Germinal center (tissue), 1 donor: ENCODE data around the gene TIAM1.

Source experiments
- DNase-seq: peaks from one replicate; pipeline ENCODE4 v3.0.0; 2012; ENCODE audit warnings: mixed read lengths, low spot score

TIAM1 gene

GRCh38 chr21:31329456-31330143 lies 14.5 kb downstream of the TIAM1 start:
- DNase-seq: no peak

- peak; percentile 76 for DNase-seq
Observed at GRCh38 chr21:31326522-31327242, 17.4 kb downstream of the TIAM1 start.

- DNase-seq: no peak
Observed at GRCh38 chr21:31318971-31319370, 25.1 kb downstream of the TIAM1 start.

GRCh38 chr21:31317688-31318087 lies 26.4 kb downstream of the TIAM1 start:
- DNase-seq: no peak

GRCh38 chr21:31316488-31317169 lies 27.4 kb downstream of the TIAM1 start:
- no peak for DNase-seq

GRCh38 chr21:31316072-31316471 lies 28.0 kb downstream of the TIAM1 start:
- no peak for DNase-seq

GRCh38 chr21:31310750-31311149 lies 33.3 kb downstream of the TIAM1 start:
- DNase-seq: no peak

- DNase-seq: no peak
Observed at GRCh38 chr21:31308584-31308983, 35.5 kb downstream of the TIAM1 start.

- no peak for DNase-seq
Observed at GRCh38 chr21:31305888-31306287, 38.2 kb downstream of the TIAM1 start.

- no peak for DNase-seq
Observed at GRCh38 chr21:31299291-31300147, 44.5 kb downstream of the TIAM1 start.

- DNase-seq: no peak
Observed at GRCh38 chr21:31298618-31299269, 45.3 kb downstream of the TIAM1 start.

- DNase-seq: no peak
Observed at GRCh38 chr21:31297806-31298205, 46.3 kb downstream of the TIAM1 start.

- no peak for DNase-seq
Observed at GRCh38 chr21:31295676-31296075, 48.4 kb downstream of the TIAM1 start.

GRCh38 chr21:31294691-31295090 lies 49.4 kb downstream of the TIAM1 start:
- DNase-seq: no peak

- DNase-seq: no peak
Observed at GRCh38 chr21:31293986-31294385, 50.1 kb downstream of the TIAM1 start.

GRCh38 chr21:31290765-31291164 lies 53.3 kb downstream of the TIAM1 start:
- no peak for DNase-seq

- DNase-seq: no peak
Observed at GRCh38 chr21:31289702-31290101, 54.4 kb downstream of the TIAM1 start.

GRCh38 chr21:31288191-31288590 lies 55.9 kb downstream of the TIAM1 start:
- no peak for DNase-seq

GRCh38 chr21:31287201-31287600 lies 56.9 kb downstream of the TIAM1 start:
- DNase-seq: no peak

- DNase-seq: no peak
Observed at GRCh38 chr21:31286621-31287020, 57.4 kb downstream of the TIAM1 start.

- no peak for DNase-seq
Observed at GRCh38 chr21:31284797-31285397, 59.2 kb downstream of the TIAM1 start.
